AG04449 (cell line): ENCODE data around the gene ADGRL4.

Source experiments
- CTCF ChIA-PET: fragments of 350-600 bp; formaldehyde crosslinking; extraction: SDS; loops from one replicate; lab custom pipeline; 2021; ENCODE audit warnings: antibody characterized with exemption; lab: Yijun Ruan, JAX
- POLR2A ChIA-PET: fragments of 400-600, 350-600 bp; formaldehyde crosslinking; extraction: SDS; loops from one replicate; lab custom pipeline; 2020; ENCODE audit warnings: antibody characterized with exemption, inconsistent platforms; lab: Yijun Ruan, JAX
- DNase-seq: peaks from one replicate; pipeline ENCODE4 v3.0.0-alpha.2; 2010; ENCODE audit warnings: low read depth, low spot score
- H3K4me3 ChIP-seq: 2 replicates; pipeline ENCODE4 v1.5.1; 2011; ENCODE audit warnings: low read depth, mild to moderate bottlenecking, control low read depth, low read length
- CTCF ChIP-seq: IDR thresholded peaks from one replicate; pipeline ENCODE4 v1.5.1; 2011; ENCODE audit warnings: mild to moderate bottlenecking, moderate library complexity, low read length, control low read depth, inconsistent platforms; ENCODE audit not compliant: insufficient read depth; ENCODE audit errors: missing control alignments

The ADGRL4 gene

GRCh38 chr1:78913950-78914349 lies 92.6 kb downstream of the ADGRL4 start:
- no peak for DNase-seq
- no peak overlapping the region for H3K4me3 ChIP-seq
- TF ChIP-seq CTCF, result no peak
- ChIA-PET CTCF (no interaction called here), POLR2A (no interaction called here)

- ChIA-PET POLR2A (no interaction called here), CTCF (no interaction called here)
- TF ChIP-seq CTCF, result no peak
- DNase-seq, result no peak
- no peak overlapping the region for H3K4me3 ChIP-seq
These were observed 94.3 kb downstream of the ADGRL4 start for GRCh38 chr1:78911956-78912880.

GRCh38 chr1:78902641-78903040 lies 103.9 kb downstream of the ADGRL4 start:
- TF ChIP-seq CTCF, result no peak
- CTCF ChIA-PET, result no interaction called here
- POLR2A ChIA-PET, result no interaction called here
- H3K4me3 ChIP-seq, result no peak overlapping the region
- DNase-seq, result no peak

- POLR2A ChIA-PET, result no interaction called here
- no peak overlapping the region for H3K4me3 ChIP-seq
- no peak for TF ChIP-seq CTCF
- DNase-seq, result no peak
- CTCF ChIA-PET, result no interaction called here
These were observed 111.7 kb downstream of the ADGRL4 start for GRCh38 chr1:78894811-78895210.

- H3K4me3 ChIP-seq, result no peak overlapping the region
- ChIA-PET CTCF (no interaction called here), POLR2A (no interaction called here)
- TF ChIP-seq CTCF, result no peak
- DNase-seq, result no peak
These were observed 114.2 kb downstream of the ADGRL4 start for GRCh38 chr1:78892260-78892840.

GRCh38 chr1:78887458-78887857 lies 119.1 kb downstream of the ADGRL4 start:
- H3K4me3 ChIP-seq, result no peak overlapping the region
- ChIA-PET POLR2A (no interaction called here), CTCF (no interaction called here)
- no peak for DNase-seq
- no peak for TF ChIP-seq CTCF
